ENCODE data around the gene KLHL42.
A peak's percentile ranks its signal among the peaks of the same experiment; 100 is the strongest.

The KLHL42 gene

GRCh38 chr12:27756670-27757195 lies 23.3 kb upstream of the KLHL42 start:
- Histone ChIP-seq H3K4me1 (ENCODE audit: insufficient read depth, low read length) (no peaks in the 10 kb centered on the region), H3K4me3 (ENCODE audit: low read depth in 1 of 2, low read length in 2 of 2) (no peak overlapping the region), H3K27me3 (ENCODE audit: control insufficient read depth in 1 of 2, insufficient read depth in 2 of 2, low read length in 2 of 2) (no peaks in the 10 kb centered on the region), H3K27ac (ENCODE audit: low read depth, low read length) (no peak overlapping the region), H3K9me3 (ENCODE audit: low read length) (no peaks in the 10 kb centered on the region), H3K9ac (ENCODE audit: low read length) (no peak overlapping the region), H3K36me3 (ENCODE audit: insufficient read depth, low read length) (peaks cover 14% of the 10 kb centered on the region)

- H3K4me1 ChIP-seq (ENCODE audit: insufficient read depth, low read length), result no peaks in the 10 kb centered on the region
- H3K4me3 ChIP-seq (ENCODE audit: low read depth in 1 of 2, low read length in 2 of 2), result no peak overlapping the region
Observed at GRCh38 chr12:27762757-27763156, 17.3 kb upstream of the KLHL42 start.

DNA sequence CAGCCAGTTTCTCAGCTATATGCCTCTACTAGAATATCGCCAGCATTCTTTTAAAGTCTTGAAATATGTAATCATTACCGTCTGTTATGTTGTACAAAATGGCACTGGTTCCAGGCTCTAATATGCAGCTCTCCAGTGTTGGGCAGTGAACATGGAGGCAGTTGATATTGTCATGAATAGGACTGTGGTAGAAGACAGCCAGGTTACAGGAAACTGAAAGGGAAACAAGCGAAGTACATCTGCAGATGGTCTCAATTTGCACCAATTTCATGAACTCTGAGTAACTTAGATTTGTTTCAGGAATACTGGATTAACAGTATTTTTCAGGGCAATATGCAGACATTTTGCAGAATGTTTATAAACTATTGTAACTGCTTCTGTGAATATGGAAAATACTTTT lies 13.4 kb upstream of the KLHL42 start:
- H3K27me3 ChIP-seq (ENCODE audit: control insufficient read depth in 1 of 2, insufficient read depth in 2 of 2, low read length in 2 of 2), result no peaks in the 10 kb centered on the region
- H3K4me1 ChIP-seq (ENCODE audit: insufficient read depth, low read length), result no peaks in the 10 kb centered on the region
- no peaks in the 10 kb centered on the region for H3K9me3 ChIP-seq (ENCODE audit: low read length)
- no peak overlapping the region for H3K9ac ChIP-seq (ENCODE audit: low read length)
- H3K27ac ChIP-seq (ENCODE audit: low read depth, low read length), result no peak overlapping the region
- H3K36me3 ChIP-seq (ENCODE audit: insufficient read depth, low read length), result no peaks in the 10 kb centered on the region
- no peak overlapping the region for H3K4me3 ChIP-seq (ENCODE audit: low read depth in 1 of 2, low read length in 2 of 2)

More at GRCh38 chr12:27762757-27763156, 17.3 kb upstream of the KLHL42 start:
- Histone ChIP-seq H3K36me3 (ENCODE audit: insufficient read depth, low read length) (no peaks in the 10 kb centered on the region), H3K9ac (ENCODE audit: low read length) (no peak overlapping the region), H3K9me3 (ENCODE audit: low read length) (no peaks in the 10 kb centered on the region), H3K27ac (ENCODE audit: low read depth, low read length) (no peak overlapping the region), H3K27me3 (ENCODE audit: control insufficient read depth in 1 of 2, insufficient read depth in 2 of 2, low read length in 2 of 2) (no peaks in the 10 kb centered on the region)

GRCh38 chr12:27769142-27769673 lies 10.8 kb upstream of the KLHL42 start:
- Histone ChIP-seq H3K4me1 (ENCODE audit: insufficient read depth, low read length) (no peaks in the 10 kb centered on the region), H3K9ac (ENCODE audit: low read length) (no peak overlapping the region), H3K36me3 (ENCODE audit: insufficient read depth, low read length) (no peaks in the 10 kb centered on the region), H3K27ac (ENCODE audit: low read depth, low read length) (no peak overlapping the region), H3K27me3 (ENCODE audit: control insufficient read depth in 1 of 2, insufficient read depth in 2 of 2, low read length in 2 of 2) (no peaks in the 10 kb centered on the region), H3K9me3 (ENCODE audit: low read length) (no peaks in the 10 kb centered on the region), H3K4me3 (ENCODE audit: low read depth in 1 of 2, low read length in 2 of 2) (no peak overlapping the region)

GRCh38 chr12:27771481-27772327 lies 8.3 kb upstream of the KLHL42 start:
- no peaks in the 10 kb centered on the region for H3K27me3 ChIP-seq (ENCODE audit: control insufficient read depth in 1 of 2, insufficient read depth in 2 of 2, low read length in 2 of 2)

GRCh38 chr12:27772328-27773049 lies 7.5 kb upstream of the KLHL42 start:
- no peak overlapping the region for H3K9ac ChIP-seq (ENCODE audit: low read length)
- no peak overlapping the region for H3K27ac ChIP-seq (ENCODE audit: low read depth, low read length)
- no peaks in the 10 kb centered on the region for H3K4me1 ChIP-seq (ENCODE audit: insufficient read depth, low read length)
- no peak overlapping the region for H3K4me3 ChIP-seq (ENCODE audit: low read depth in 1 of 2, low read length in 2 of 2)
- H3K9me3 ChIP-seq (ENCODE audit: low read length), result no peaks in the 10 kb centered on the region
- no peaks in the 10 kb centered on the region for H3K36me3 ChIP-seq (ENCODE audit: insufficient read depth, low read length)
- no peaks in the 10 kb centered on the region for H3K27me3 ChIP-seq (ENCODE audit: control insufficient read depth in 1 of 2, insufficient read depth in 2 of 2, low read length in 2 of 2)

More at GRCh38 chr12:27771481-27772327, 8.3 kb upstream of the KLHL42 start:
- Histone ChIP-seq H3K9ac (ENCODE audit: low read length) (no peak overlapping the region), H3K4me3 (ENCODE audit: low read depth in 1 of 2, low read length in 2 of 2) (no peak overlapping the region), H3K4me1 (ENCODE audit: insufficient read depth, low read length) (no peaks in the 10 kb centered on the region), H3K36me3 (ENCODE audit: insufficient read depth, low read length) (no peaks in the 10 kb centered on the region), H3K27ac (ENCODE audit: low read depth, low read length) (no peak overlapping the region), H3K9me3 (ENCODE audit: low read length) (no peaks in the 10 kb centered on the region)

- no peaks in the 10 kb centered on the region for H3K36me3 ChIP-seq (ENCODE audit: insufficient read depth, low read length)
- H3K9me3 ChIP-seq (ENCODE audit: low read length), result no peaks in the 10 kb centered on the region
- H3K27ac ChIP-seq (ENCODE audit: low read depth, low read length), result no peak overlapping the region
- no peaks in the 10 kb centered on the region for H3K27me3 ChIP-seq (ENCODE audit: control insufficient read depth in 1 of 2, insufficient read depth in 2 of 2, low read length in 2 of 2)
- no peak overlapping the region for H3K9ac ChIP-seq (ENCODE audit: low read length)
- H3K4me3 ChIP-seq (ENCODE audit: low read depth in 1 of 2, low read length in 2 of 2), result no peak overlapping the region
- peaks cover 13% of the 10 kb centered on the region for H3K4me1 ChIP-seq (ENCODE audit: insufficient read depth, low read length)
Observed at GRCh38 chr12:27777141-27777540, 2.9 kb upstream of the KLHL42 start.

GRCh38 chr12:27778206-27778605 lies 1.8 kb upstream of the KLHL42 start:
- H3K9me3 ChIP-seq (ENCODE audit: low read length), result no peaks in the 10 kb centered on the region
- H3K4me1 ChIP-seq (ENCODE audit: insufficient read depth, low read length), result peaks cover 17% of the 10 kb centered on the region
- no peaks in the 10 kb centered on the region for H3K36me3 ChIP-seq (ENCODE audit: insufficient read depth, low read length)
- no peak overlapping the region for H3K9ac ChIP-seq (ENCODE audit: low read length)
- no peak overlapping the region for H3K27ac ChIP-seq (ENCODE audit: low read depth, low read length)
- no peak overlapping the region for H3K4me3 ChIP-seq (ENCODE audit: low read depth in 1 of 2, low read length in 2 of 2)
- no peaks in the 10 kb centered on the region for H3K27me3 ChIP-seq (ENCODE audit: control insufficient read depth in 1 of 2, insufficient read depth in 2 of 2, low read length in 2 of 2)

- Histone ChIP-seq H3K9ac (ENCODE audit: low read length) (peak overlapping the region; percentile 57), H3K27ac (ENCODE audit: low read depth, low read length) (peak overlapping the region; percentile 96), H3K36me3 (ENCODE audit: insufficient read depth, low read length) (no peaks in the 10 kb centered on the region), H3K4me1 (ENCODE audit: insufficient read depth, low read length) (peaks cover 17% of the 10 kb centered on the region), H3K4me3 (ENCODE audit: low read depth in 1 of 2, low read length in 2 of 2) (peak overlapping the region; percentile 40 to 72), H3K9me3 (ENCODE audit: low read length) (no peaks in the 10 kb centered on the region), H3K27me3 (ENCODE audit: control insufficient read depth in 1 of 2, insufficient read depth in 2 of 2, low read length in 2 of 2) (no peaks in the 10 kb centered on the region)
Observed at GRCh38 chr12:27779416-27779919, 565 bp upstream of the KLHL42 start.

GRCh38 chr12:27780612-27781408 lies 777 bp downstream of the KLHL42 start:
- H3K27me3 ChIP-seq (ENCODE audit: control insufficient read depth in 1 of 2, insufficient read depth in 2 of 2, low read length in 2 of 2), result no peaks in the 10 kb centered on the region
- H3K4me1 ChIP-seq (ENCODE audit: insufficient read depth, low read length), result peaks cover 28% of the 10 kb centered on the region
- H3K36me3 ChIP-seq (ENCODE audit: insufficient read depth, low read length), result no peaks in the 10 kb centered on the region
- H3K9me3 ChIP-seq (ENCODE audit: low read length), result no peaks in the 10 kb centered on the region
- H3K9ac ChIP-seq (ENCODE audit: low read length), result peak overlapping the region; percentile 50
- H3K27ac ChIP-seq (ENCODE audit: low read depth, low read length), result peak overlapping the region; percentile 97
- H3K4me3 ChIP-seq (ENCODE audit: low read depth in 1 of 2, low read length in 2 of 2), result peak overlapping the region; percentile 72 to 91
